ENCODE measurements around the gene PTPRD.

The PTPRD gene

GRCh38 chr9:9847750-9848149, 765.1 kb downstream of the PTPRD start:
- DNase-seq = no peak

GRCh38 chr9:9846557-9846956, 766.2 kb downstream of the PTPRD start:
- DNase-seq = no peak

GRCh38 chr9:9820436-9820835, 792.4 kb downstream of the PTPRD start:
- no peak for DNase-seq

GRCh38 chr9:9819886-9820285, 792.9 kb downstream of the PTPRD start:
- DNase-seq = no peak

GRCh38 chr9:9817176-9817575, 795.6 kb downstream of the PTPRD start:
- DNase-seq = no peak

- DNase-seq = no peak
Measured at GRCh38 chr9:9804109-9804508, 808.7 kb downstream of the PTPRD start.

- DNase-seq = no peak
Measured at GRCh38 chr9:9799287-9799686, 813.5 kb downstream of the PTPRD start.

GRCh38 chr9:9792144-9792857, 820.5 kb downstream of the PTPRD start:
- no peak for DNase-seq

- DNase-seq = peak; percentile 58
Measured at GRCh38 chr9:9791611-9792010, 821.2 kb downstream of the PTPRD start.

- DNase-seq = peak; percentile 91
Measured at GRCh38 chr9:9790216-9790872, 822.5 kb downstream of the PTPRD start.

GRCh38 chr9:9783711-9784110, 829.1 kb downstream of the PTPRD start:
- DNase-seq = no peak

- no peak for DNase-seq
Measured at GRCh38 chr9:9783211-9783610, 829.6 kb downstream of the PTPRD start.

GRCh38 chr9:9778293-9778692, 834.5 kb downstream of the PTPRD start:
- no peak for DNase-seq

- DNase-seq = no peak
Measured at GRCh38 chr9:9774471-9774870, 838.3 kb downstream of the PTPRD start.

- DNase-seq = no peak
Measured at GRCh38 chr9:9771314-9771713, 841.5 kb downstream of the PTPRD start.

- DNase-seq = no peak
Measured at GRCh38 chr9:9764821-9765220, 848.0 kb downstream of the PTPRD start.

GRCh38 chr9:9754186-9754585, 858.6 kb downstream of the PTPRD start:
- DNase-seq = peak; percentile 17

GRCh38 chr9:9753266-9753665, 859.5 kb downstream of the PTPRD start:
- no peak for DNase-seq

- peak; percentile 6 for DNase-seq
Measured at GRCh38 chr9:9752722-9753121, 860.1 kb downstream of the PTPRD start.

- DNase-seq = no peak
Measured at GRCh38 chr9:9751996-9752395, 860.8 kb downstream of the PTPRD start.

- DNase-seq = no peak
Measured at GRCh38 chr9:9750719-9751118, 862.1 kb downstream of the PTPRD start.

- no peak for DNase-seq
Measured at GRCh38 chr9:9749591-9749990, 863.2 kb downstream of the PTPRD start.

GRCh38 chr9:9747787-9748186, 865.0 kb downstream of the PTPRD start:
- peak; percentile 50 for DNase-seq

GRCh38 chr9:9746826-9747225, 866.0 kb downstream of the PTPRD start:
- DNase-seq = no peak

GRCh38 chr9:9743822-9744221, 869.0 kb downstream of the PTPRD start:
- no peak for DNase-seq
